Bone marrow (tissue), 2 donors: ENCODE data around the gene MARK3.

Experiments
- DNase-seq, 2 donors: peaks; one replicate each; lab custom pipeline; 2025; lab: John Stamatoyannopoulos, UW

MARK3 gene

GRCh38 chr14:103436533-103436932 is 51.3 kb downstream of the MARK3 start:
- DNase-seq: no peak

GRCh38 chr14:103442288-103442687 is 57.1 kb downstream of the MARK3 start:
- no peak for DNase-seq

- DNase-seq: no peak
Measured at GRCh38 chr14:103443111-103443510, 57.9 kb downstream of the MARK3 start.

- DNase-seq: no peak
Measured at GRCh38 chr14:103444837-103445524, 59.8 kb downstream of the MARK3 start.

GRCh38 chr14:103445806-103446205 is 60.6 kb downstream of the MARK3 start:
- no peak for DNase-seq

GRCh38 chr14:103448097-103448496 is 62.9 kb downstream of the MARK3 start:
- DNase-seq: no peak

- DNase-seq: no peak
Measured at GRCh38 chr14:103449634-103450161, 64.5 kb downstream of the MARK3 start.

GRCh38 chr14:103450416-103450815 is 65.2 kb downstream of the MARK3 start:
- DNase-seq: no peak

GRCh38 chr14:103451401-103451800 is 66.2 kb downstream of the MARK3 start:
- DNase-seq: no peak

- no peak for DNase-seq
Measured at GRCh38 chr14:103453791-103454190, 68.6 kb downstream of the MARK3 start.

- DNase-seq: no peak
Measured at GRCh38 chr14:103456167-103456835, 71.1 kb downstream of the MARK3 start.

GRCh38 chr14:103460415-103460814 is 75.2 kb downstream of the MARK3 start:
- DNase-seq: no peak

- no peak for DNase-seq
Measured at GRCh38 chr14:103463149-103463548, 77.9 kb downstream of the MARK3 start.

- DNase-seq: no peak
Measured at GRCh38 chr14:103463851-103464250, 78.6 kb downstream of the MARK3 start.

- DNase-seq: no peak
Measured at GRCh38 chr14:103472939-103473338, 87.7 kb downstream of the MARK3 start.

GRCh38 chr14:103474893-103475292 is 89.7 kb downstream of the MARK3 start:
- no peak for DNase-seq

- no peak for DNase-seq
Measured at GRCh38 chr14:103476065-103476464, 90.8 kb downstream of the MARK3 start.

GRCh38 chr14:103476631-103477030 is 91.4 kb downstream of the MARK3 start:
- DNase-seq: no peak

- peak in 1 of 2 donors; percentile 66 for DNase-seq
Measured at GRCh38 chr14:103480595-103480994, 95.4 kb downstream of the MARK3 start.

GRCh38 chr14:103483600-103483999 is 98.4 kb downstream of the MARK3 start:
- DNase-seq: no peak

- DNase-seq: no peak
Measured at GRCh38 chr14:103485504-103485903, 100.3 kb downstream of the MARK3 start.

GRCh38 chr14:103488071-103488470 is 102.9 kb downstream of the MARK3 start:
- no peak for DNase-seq

GRCh38 chr14:103488960-103489359 is 103.7 kb downstream of the MARK3 start:
- no peak for DNase-seq

- DNase-seq: no peak
Measured at GRCh38 chr14:103489621-103490020, 104.4 kb downstream of the MARK3 start.
